H9 (cell line): ENCODE measurements around the gene KLHL12. TPM values are rescaled to one million over a fixed set of nuclear protein-coding genes. Genes with fewer than 3 reads are reported as not detected.
A peak's percentile ranks its signal among the peaks of the same experiment; 100 is the strongest.

ENCODE experiments used
- DNase-seq: peaks from one replicate; pipeline ENCODE4 v3.0.0-alpha.2; 2017
- H2AFZ ChIP-seq: one replicate; pipeline ENCODE4 v1.6.1; 2013; ENCODE audit warnings: mild to moderate bottlenecking, low read length, control low read depth, moderate library complexity
- H2AK5ac ChIP-seq: 2 replicates; pipeline ENCODE4 v1.6.1; 2013; ENCODE audit warnings: low read length, control low read depth, mixed read lengths; ENCODE audit not compliant: insufficient read length
- H2BK120ac ChIP-seq: one replicate; pipeline ENCODE4 v1.6.1; 2013; ENCODE audit warnings: low read depth, mild to moderate bottlenecking, low read length, control low read depth, inconsistent platforms; ENCODE audit not compliant: poor library complexity, severe bottlenecking
- H2BK12ac ChIP-seq: 2 replicates; pipeline ENCODE4 v1.6.1; 2013; ENCODE audit warnings: low read length, control low read depth, mixed read lengths, low read depth; ENCODE audit not compliant: insufficient read length
- H2BK15ac ChIP-seq: 2 replicates; pipeline ENCODE4 v1.6.1; 2013; ENCODE audit warnings: low read depth, low read length, control low read depth
- H2BK20ac ChIP-seq: one replicate; pipeline ENCODE4 v1.6.1; 2013; ENCODE audit warnings: low read depth, mild to moderate bottlenecking, low read length, control low read depth, inconsistent platforms; ENCODE audit not compliant: poor library complexity, severe bottlenecking
- H2BK5ac ChIP-seq: 2 replicates; pipeline ENCODE4 v1.6.1; 2013; ENCODE audit warnings: low read length, control low read depth, mixed read lengths; ENCODE audit not compliant: insufficient read length
- H3K14ac ChIP-seq: 2 replicates; pipeline ENCODE4 v1.6.1; 2013; ENCODE audit warnings: low read length, control low read depth; ENCODE audit not compliant: insufficient read depth
- H3K18ac ChIP-seq: 2 replicates; pipeline ENCODE4 v1.6.1; 2013; ENCODE audit warnings: low read depth, mild to moderate bottlenecking, mixed read lengths, low read length, control low read depth; ENCODE audit not compliant: insufficient read length
- H3K23ac ChIP-seq: 2 replicates; pipeline ENCODE4 v1.6.1; 2013; ENCODE audit warnings: low read length, control low read depth, mixed read lengths, low read depth; ENCODE audit not compliant: insufficient read length
- H3K23me2 ChIP-seq: 2 replicates; pipeline ENCODE4 v1.6.1; 2013; ENCODE audit warnings: low read depth, mild to moderate bottlenecking, mixed read lengths, low read length, control low read depth; ENCODE audit not compliant: insufficient read length, poor library complexity, severe bottlenecking
- H3K27ac ChIP-seq: 2 replicates; pipeline ENCODE4 v1.5.1; 2013; ENCODE audit warnings: low read length, control low read depth, mixed read lengths, low read depth; ENCODE audit not compliant: insufficient read length
- H3K27me3 ChIP-seq: 2 replicates; pipeline ENCODE4 v1.6.1; 2013; ENCODE audit warnings: low read length, control low read depth, inconsistent platforms; ENCODE audit not compliant: insufficient read depth
- H3K4ac ChIP-seq: 2 replicates; pipeline ENCODE4 v1.6.1; 2013; ENCODE audit warnings: low read depth, mild to moderate bottlenecking, control low read depth, inconsistent platforms, low read length, moderate library complexity
- H3K4me1 ChIP-seq: 2 replicates; pipeline ENCODE4 v1.6.1; 2013; ENCODE audit warnings: low read length, control low read depth, inconsistent platforms; ENCODE audit not compliant: insufficient read depth
- H3K4me2 ChIP-seq: 2 replicates; pipeline ENCODE4 v1.6.1; 2013; ENCODE audit warnings: low read length, control low read depth, mixed read lengths; ENCODE audit not compliant: insufficient read length, insufficient read depth
- H3K56ac ChIP-seq: 2 replicates; pipeline ENCODE4 v1.6.1; 2013; ENCODE audit warnings: low read depth, mild to moderate bottlenecking, mixed read lengths, low read length, control low read depth; ENCODE audit not compliant: insufficient read length
- H3K79me1 ChIP-seq: 2 replicates; pipeline ENCODE4 v1.6.1; 2013; ENCODE audit warnings: low read depth, mild to moderate bottlenecking, moderate library complexity, low read length, control low read depth, inconsistent platforms; ENCODE audit not compliant: insufficient read depth, poor library complexity, severe bottlenecking
- H3K79me2 ChIP-seq: 2 replicates; pipeline ENCODE4 v1.6.1; 2013; ENCODE audit warnings: low read length, control low read depth, inconsistent platforms; ENCODE audit not compliant: insufficient read depth
- H3K9ac ChIP-seq: 2 replicates; pipeline ENCODE4 v1.6.1; 2013; ENCODE audit warnings: low read length, control low read depth, mixed read lengths; ENCODE audit not compliant: insufficient read length; ENCODE audit errors: extremely low read depth
- H3K9me3 ChIP-seq: one replicate; pipeline ENCODE4 v1.6.1; 2013; ENCODE audit warnings: low read depth, low read length, inconsistent platforms; ENCODE audit not compliant: control insufficient read depth
- H3T11ph ChIP-seq: one replicate; pipeline ENCODE4 v1.6.1; 2013; ENCODE audit warnings: mild to moderate bottlenecking, low read length, control low read depth, inconsistent platforms
- H4K20me1 ChIP-seq: one replicate; pipeline ENCODE4 v1.6.1; 2013; ENCODE audit not compliant: control insufficient read depth, insufficient read length, insufficient read depth
- H4K5ac ChIP-seq: 2 replicates; pipeline ENCODE4 v1.6.1; 2013; ENCODE audit warnings: low read depth, mild to moderate bottlenecking, mixed read lengths, low read length, control low read depth; ENCODE audit not compliant: insufficient read length
- H4K8ac ChIP-seq: replicated peaks from 2 replicates; pipeline ENCODE4 v1.6.1; 2013; ENCODE audit warnings: low read length, control low read depth, mixed read lengths, low read depth; ENCODE audit not compliant: insufficient read length
- H4K91ac ChIP-seq: 2 replicates; pipeline ENCODE4 v1.6.1; 2013; ENCODE audit warnings: low read depth, mild to moderate bottlenecking, moderate library complexity, mixed read lengths, low read length, control low read depth; ENCODE audit not compliant: insufficient read length
- H3K27ac Mint-ChIP-seq, 3 experiments: 2 replicates in 2 of 3; 3 replicates in 1 of 3; pipeline ENCODE4 v1.8.0; 2020 to 2021; ENCODE audit warnings: mixed read lengths in 3 of 3, mild to moderate bottlenecking in 1 of 3, moderate library complexity in 1 of 3
- H3K27me3 Mint-ChIP-seq: 2 replicates; pipeline ENCODE4 v1.8.0; 2021; ENCODE audit warnings: low read depth, mild to moderate bottlenecking, moderate library complexity, mixed read lengths
- H3K36me3 Mint-ChIP-seq, 3 experiments: 2 replicates in 2 of 3; 3 replicates in 1 of 3; pipeline ENCODE4 v1.8.0; 2020 to 2021; ENCODE audit warnings: low read depth in 3 of 3, mixed read lengths in 3 of 3; ENCODE audit not compliant: insufficient read depth in 1 of 3
- H3K4me1 Mint-ChIP-seq, 2 experiments: 2 replicates each; pipeline ENCODE4 v1.8.0; 2020; ENCODE audit warnings: mixed read lengths in 2 of 2
- H3K4me3 Mint-ChIP-seq, 2 experiments: 2 replicates in 1 of 2; 3 replicates in 1 of 2; pipeline ENCODE4 v1.8.0; 2020 to 2021; ENCODE audit warnings: mild to moderate bottlenecking in 2 of 2, mixed read lengths in 2 of 2, moderate library complexity in 1 of 2
- H3K9me3 Mint-ChIP-seq, 2 experiments: 2 replicates in 1 of 2; 3 replicates in 1 of 2; pipeline ENCODE4 v1.8.0; 2020; ENCODE audit warnings: mild to moderate bottlenecking in 2 of 2, mixed read lengths in 2 of 2, moderate library complexity in 1 of 2
- WGBS: extraction: QIAGEN DNeasy Blood & Tissue Kit; methylation state at CpG from one replicate; pipeline ENCODE4 v1.1.7; 2013; ENCODE audit warnings: missing lambda C conversion rate, low lambda C conversion rate, mixed read lengths; ENCODE audit not compliant: insufficient read length; ENCODE audit errors: extremely low coverage; 5-methylcytosine and 5-hydroxymethylcytosine counted together
- total RNA-seq: library from RNA; stranded (reverse); gene quantifications from 2 replicates; pipeline ENCODE4 v1.2.1, GENCODE V29; 2021
- TF ChIP-seq, protein P1 (sequence below): fragments of 200-600 bp; sonication (generic); conservative IDR thresholded peaks from 3 replicates; pipeline ENCODE4 v1.8.0; 2021; ENCODE audit warnings: antibody characterized with exemption, mild to moderate bottlenecking

Gene KLHL12
- total RNA-seq, 1 experiment from 2014 or later, result 38.4 TPM

- WGBS, result no CpG with 5 or more reads among the region's 6 CpGs
- Histone ChIP-seq H2BK5ac (no peak overlapping the region), H3T11ph (no peak overlapping the region), H4K8ac (no peak overlapping the region), H2BK20ac (no peak overlapping the region), H2BK15ac (no peak overlapping the region), H3K4me2 (peak overlapping the region; percentile 75), H2BK12ac (no peak overlapping the region), H3K79me1 (peaks cover 9% of the 10 kb centered on the region), H3K27ac (no peak overlapping the region), H3K23ac (no peak overlapping the region), H3K9me3 (no peaks in the 10 kb centered on the region), H3K14ac (no peak overlapping the region), H3K18ac (no peak overlapping the region), H3K4ac (no peak overlapping the region), H2AK5ac (no peak overlapping the region), H2AFZ (no peak overlapping the region), H4K5ac (no peak overlapping the region), H3K9ac (no peak overlapping the region), H3K4me1 (no peaks in the 10 kb centered on the region), H3K79me2 (peaks cover 13% of the 10 kb centered on the region; the same call in 1 of the 2 replicates), H3K27me3 (no peaks in the 10 kb centered on the region), H3K23me2 (peaks cover 8% of the 10 kb centered on the region), H4K91ac (no peak overlapping the region), H4K20me1 (no peaks in the 10 kb centered on the region), H2BK120ac (no peak overlapping the region), H3K56ac (no peak overlapping the region)
- no peaks in the 10 kb centered on the region for H3K9me3 Mint-ChIP-seq
- peaks cover 0 to 2% (median under 1%) of the 10 kb centered on the region in 3 experiments; a peak in 3 of 7 replicates for H3K36me3 Mint-ChIP-seq
- H3K4me3 Mint-ChIP-seq, result peak overlapping the region; percentile 81 to 91
- no peaks in the 10 kb centered on the region for H3K27me3 Mint-ChIP-seq
- DNase-seq, result no peak
- TF ChIP-seq, protein P1, sequence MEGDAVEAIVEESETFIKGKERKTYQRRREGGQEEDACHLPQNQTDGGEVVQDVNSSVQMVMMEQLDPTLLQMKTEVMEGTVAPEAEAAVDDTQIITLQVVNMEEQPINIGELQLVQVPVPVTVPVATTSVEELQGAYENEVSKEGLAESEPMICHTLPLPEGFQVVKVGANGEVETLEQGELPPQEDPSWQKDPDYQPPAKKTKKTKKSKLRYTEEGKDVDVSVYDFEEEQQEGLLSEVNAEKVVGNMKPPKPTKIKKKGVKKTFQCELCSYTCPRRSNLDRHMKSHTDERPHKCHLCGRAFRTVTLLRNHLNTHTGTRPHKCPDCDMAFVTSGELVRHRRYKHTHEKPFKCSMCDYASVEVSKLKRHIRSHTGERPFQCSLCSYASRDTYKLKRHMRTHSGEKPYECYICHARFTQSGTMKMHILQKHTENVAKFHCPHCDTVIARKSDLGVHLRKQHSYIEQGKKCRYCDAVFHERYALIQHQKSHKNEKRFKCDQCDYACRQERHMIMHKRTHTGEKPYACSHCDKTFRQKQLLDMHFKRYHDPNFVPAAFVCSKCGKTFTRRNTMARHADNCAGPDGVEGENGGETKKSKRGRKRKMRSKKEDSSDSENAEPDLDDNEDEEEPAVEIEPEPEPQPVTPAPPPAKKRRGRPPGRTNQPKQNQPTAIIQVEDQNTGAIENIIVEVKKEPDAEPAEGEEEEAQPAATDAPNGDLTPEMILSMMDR, result no peak
- no peak overlapping the region for H3K27ac Mint-ChIP-seq
- peaks cover 17 to 18% of the 10 kb centered on the region in 2 experiments for H3K4me1 Mint-ChIP-seq
These were observed 29.9 kb upstream of the KLHL12 start for GRCh38 chr1:202956969-202957368.
